Measurements from ENCODE around the gene SHMT1.
A peak's percentile ranks its signal among the peaks of the same experiment; 100 is the strongest.
"Not testable (repeated sequence)": the region's sequence is repeated elsewhere in the genome, so short reads cannot be mapped to it uniquely, and the experiment has no call there.

Gene SHMT1

GRCh38 chr17:18361837-18362697 is 1.3 kb downstream of the SHMT1 start:
- TF ChIP-seq ZFX (IDR thresholded peaks at IDR 0.05; ENCODE audit: borderline replicate concordance), result no peak
- H3K27ac ChIP-seq, result peak overlapping the region; percentile 78

GRCh38 chr17:18360518-18360917 is 2.8 kb downstream of the SHMT1 start:
- no peak overlapping the region for H3K27ac ChIP-seq
- no peak for TF ChIP-seq ZFX (IDR thresholded peaks at IDR 0.05; ENCODE audit: borderline replicate concordance)
- no peak for TF ChIP-seq CTCF (IDR thresholded peaks at IDR 0.05)

GRCh38 chr17:18356624-18357023 is 6.7 kb downstream of the SHMT1 start:
- TF ChIP-seq CTCF (IDR thresholded peaks at IDR 0.05) (no peak), ZFX (IDR thresholded peaks at IDR 0.05; ENCODE audit: borderline replicate concordance) (no peak)
- no peak overlapping the region for H3K27ac ChIP-seq

GRCh38 chr17:18353541-18353940 is 9.8 kb downstream of the SHMT1 start:
- TF ChIP-seq CTCF (IDR thresholded peaks at IDR 0.05) (no peak), ZFX (IDR thresholded peaks at IDR 0.05; ENCODE audit: borderline replicate concordance) (no peak)
- H3K27ac ChIP-seq, result no peak overlapping the region

GRCh38 chr17:18344021-18344420 is 19.3 kb downstream of the SHMT1 start:
- TF ChIP-seq CTCF (IDR thresholded peaks at IDR 0.05), result no peak
- TF ChIP-seq ZFX (IDR thresholded peaks at IDR 0.05; ENCODE audit: borderline replicate concordance), result no peak
- no peak overlapping the region for H3K27ac ChIP-seq

- TF ChIP-seq CTCF (IDR thresholded peaks at IDR 0.05), result no peak
- TF ChIP-seq ZFX (IDR thresholded peaks at IDR 0.05; ENCODE audit: borderline replicate concordance), result no peak
- no peak overlapping the region for H3K27ac ChIP-seq
These were observed 23.4 kb downstream of the SHMT1 start for GRCh38 chr17:18339933-18340332.

- H3K27ac ChIP-seq, result not testable (repeated sequence)
These were observed 25.2 kb downstream of the SHMT1 start for GRCh38 chr17:18338158-18338557.

- TF ChIP-seq ZFX (IDR thresholded peaks at IDR 0.05; ENCODE audit: borderline replicate concordance) (no peak), CTCF (IDR thresholded peaks at IDR 0.05) (no peak)
- no peak overlapping the region for H3K27ac ChIP-seq
These were observed 30.4 kb downstream of the SHMT1 start for GRCh38 chr17:18332909-18333489.
